ENCODE measurements around the gene SLC39A11.

- TF ChIP-seq CTCF (IDR thresholded peaks at IDR 0.05) (no peak), POLR2A (IDR thresholded peaks at IDR 0.05) (no peak), POLR2AphosphoS5 (IDR thresholded peaks at IDR 0.05) (no peak)
Observed at GRCh38 chr17:72613806-72614292, 478.6 kb downstream of the SLC39A11 start.
